Posterior vena cava (tissue), 2 donors: ENCODE results near the gene CNNM4. TPM values are rescaled to one million over a fixed set of nuclear protein-coding genes. Genes with fewer than 3 reads are reported as not detected.

ENCODE experiments used
- DNase-seq: peaks from one replicate; pipeline ENCODE4 v3.0.0-alpha.2; 2020; ENCODE audit warnings: low spot score
- intact Hi-C, 2 donors: fragments of 100-400 bp; cut with DNase I; formaldehyde crosslinking; loops; one replicate each; pipeline versions ENCODE4 v1.14.1 to v1.14.2; 2022 to 2023
- total RNA-seq, 2 donors: library from RNA; stranded (reverse); fragmentation: NEBNext Ultra II Directional; extraction: Animal tissue kit (Norgen Biotek cat#: 25700); gene quantifications; one replicate each; pipeline ENCODE4 v1.2.1, GENCODE V29; 2021
- donor health status: DM: yes; HTN: yes; CAD: no.
- donor health status: DM: yes; HTN: yes; CAD: no.

The CNNM4 gene
- total RNA-seq, 2 donors from 2014 or later, result 3.4 to 4.0 TPM

GRCh38 chr2:96822786-96823185 lies 62.1 kb downstream of the CNNM4 start:
- DNase-seq, result no peak
- intact Hi-C loops, result no loop called here

- intact Hi-C loops, result no loop called here
- no peak for DNase-seq
Observed at GRCh38 chr2:96823198-96823597, 62.5 kb downstream of the CNNM4 start.

GRCh38 chr2:96824079-96824870 lies 63.6 kb downstream of the CNNM4 start:
- no peak for DNase-seq

GRCh38 chr2:96825057-96825456 lies 64.4 kb downstream of the CNNM4 start:
- intact Hi-C loops, result no loop called here

More at GRCh38 chr2:96824079-96824870, 63.6 kb downstream of the CNNM4 start:
- intact Hi-C loops, result no loop called here

GRCh38 chr2:96826546-96827278 lies 66.0 kb downstream of the CNNM4 start:
- intact Hi-C loops, result no loop called here

More at GRCh38 chr2:96825057-96825456, 64.4 kb downstream of the CNNM4 start:
- peak; percentile 71 for DNase-seq

GRCh38 chr2:96828436-96828835 lies 67.7 kb downstream of the CNNM4 start:
- peak; percentile 76 for DNase-seq
- intact Hi-C loops, result no loop called here

More at GRCh38 chr2:96826546-96827278, 66.0 kb downstream of the CNNM4 start:
- DNase-seq, result peak; percentile 71

- intact Hi-C loops, result no loop called here
- peak; percentile 79 for DNase-seq
Observed at GRCh38 chr2:96828874-96829273, 68.2 kb downstream of the CNNM4 start.

GRCh38 chr2:96830044-96830562 lies 69.4 kb downstream of the CNNM4 start:
- intact Hi-C loops, result no loop called here
- DNase-seq, result no peak

GRCh38 chr2:96831679-96832078 lies 71.0 kb downstream of the CNNM4 start:
- DNase-seq, result no peak
- intact Hi-C loops, result no loop called here

GRCh38 chr2:96832408-96832753 lies 71.7 kb downstream of the CNNM4 start:
- intact Hi-C loops, result no loop called here
- no peak for DNase-seq

GRCh38 chr2:96832754-96833507 lies 72.2 kb downstream of the CNNM4 start:
- peak; percentile 91 for DNase-seq
- intact Hi-C loops, result no loop called here

GRCh38 chr2:96835830-96836229 lies 75.1 kb downstream of the CNNM4 start:
- no peak for DNase-seq
- intact Hi-C loops, result no loop called here

GRCh38 chr2:96837575-96837974 lies 76.9 kb downstream of the CNNM4 start:
- no peak for DNase-seq
- intact Hi-C loops, result no loop called here

- intact Hi-C loops, result no loop called here
- DNase-seq, result no peak
Observed at GRCh38 chr2:96838345-96839292, 77.9 kb downstream of the CNNM4 start.

GRCh38 chr2:96839293-96839874 lies 78.7 kb downstream of the CNNM4 start:
- no peak for DNase-seq
- intact Hi-C loops, result no loop called here

- intact Hi-C loops, result no loop called here
- DNase-seq, result no peak
Observed at GRCh38 chr2:96839875-96840850, 79.5 kb downstream of the CNNM4 start.
